Peyer's patch (tissue), 4 donors: ENCODE results near the gene KLHL17.

ENCODE experiments used
- POLR2A ChIP-seq, 2 donors: fragments of 450-650 bp; IDR thresholded peaks; one replicate each; pipeline ENCODE4 v1.5.1; 2017; ENCODE audit warnings: antibody characterized with exemption in 2 of 2, mild to moderate bottlenecking in 2 of 2, moderate library complexity in 2 of 2
- TF ChIP-seq, protein P1 (sequence below), 6 experiments: fragments of 450-650 bp in 4 of 6; fragments of 200-600 bp in 2 of 6; sonication (generic) in 1 of 6; IDR thresholded peaks; one replicate each; pipeline ENCODE4 v1.5.1; 2017 to 2019; ENCODE audit warnings: antibody characterized with exemption in 6 of 6, mild to moderate bottlenecking in 3 of 6, moderate library complexity in 1 of 6

DNA sequence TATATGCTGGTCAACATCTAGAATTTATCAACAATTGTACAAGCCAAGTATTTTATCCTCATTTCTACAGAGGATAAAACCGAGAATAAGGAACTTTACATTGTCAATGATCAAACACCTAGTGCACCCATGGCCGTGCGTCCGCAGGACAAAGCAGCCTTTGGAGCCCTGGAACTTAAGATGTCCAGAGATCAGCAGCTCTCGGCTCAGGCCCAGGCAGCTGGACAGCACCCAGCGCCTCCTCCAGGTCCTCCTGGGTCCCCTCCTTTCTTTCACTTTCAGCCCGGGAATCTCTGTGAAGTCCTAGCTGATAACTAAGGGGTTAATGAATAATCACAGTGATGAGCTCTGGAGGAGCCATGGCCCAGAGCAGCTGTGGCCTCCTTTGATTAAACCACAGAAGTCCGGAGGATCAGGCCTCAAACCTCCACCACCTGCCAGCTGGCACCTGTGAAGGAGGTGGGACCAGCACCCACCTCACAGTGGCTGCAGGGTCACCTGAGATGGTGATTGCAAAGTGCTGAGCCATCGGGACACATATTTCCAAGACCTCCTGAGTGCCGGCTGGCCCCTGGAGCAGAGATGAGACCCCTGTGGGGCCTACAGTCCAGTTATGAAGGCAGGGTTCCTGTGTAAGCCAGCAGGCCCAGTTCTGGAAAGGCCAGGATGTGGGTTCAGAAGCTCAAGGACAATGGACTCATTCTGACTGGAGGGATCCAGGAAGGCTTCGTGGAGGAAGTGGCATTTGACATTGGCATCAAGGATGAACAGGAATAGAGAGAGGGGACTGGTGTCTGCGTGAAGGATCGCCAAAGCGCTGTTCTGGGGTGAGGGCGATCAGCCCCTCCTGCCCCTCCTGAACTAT is 48.3 kb upstream of the KLHL17 start:
- no peak for TF ChIP-seq POLR2A (IDR thresholded peaks at IDR 0.05)
- TF ChIP-seq, protein P1, sequence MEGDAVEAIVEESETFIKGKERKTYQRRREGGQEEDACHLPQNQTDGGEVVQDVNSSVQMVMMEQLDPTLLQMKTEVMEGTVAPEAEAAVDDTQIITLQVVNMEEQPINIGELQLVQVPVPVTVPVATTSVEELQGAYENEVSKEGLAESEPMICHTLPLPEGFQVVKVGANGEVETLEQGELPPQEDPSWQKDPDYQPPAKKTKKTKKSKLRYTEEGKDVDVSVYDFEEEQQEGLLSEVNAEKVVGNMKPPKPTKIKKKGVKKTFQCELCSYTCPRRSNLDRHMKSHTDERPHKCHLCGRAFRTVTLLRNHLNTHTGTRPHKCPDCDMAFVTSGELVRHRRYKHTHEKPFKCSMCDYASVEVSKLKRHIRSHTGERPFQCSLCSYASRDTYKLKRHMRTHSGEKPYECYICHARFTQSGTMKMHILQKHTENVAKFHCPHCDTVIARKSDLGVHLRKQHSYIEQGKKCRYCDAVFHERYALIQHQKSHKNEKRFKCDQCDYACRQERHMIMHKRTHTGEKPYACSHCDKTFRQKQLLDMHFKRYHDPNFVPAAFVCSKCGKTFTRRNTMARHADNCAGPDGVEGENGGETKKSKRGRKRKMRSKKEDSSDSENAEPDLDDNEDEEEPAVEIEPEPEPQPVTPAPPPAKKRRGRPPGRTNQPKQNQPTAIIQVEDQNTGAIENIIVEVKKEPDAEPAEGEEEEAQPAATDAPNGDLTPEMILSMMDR (IDR thresholded peaks at IDR 0.05), result no peak
